ENCODE data around the gene SLC9A9.

SLC9A9 gene

GRCh38 chr3:143218166-143218835 is 630.0 kb downstream of the SLC9A9 start:
- DNase-seq (ENCODE audit: low read depth, low spot score): no peak

DNA sequence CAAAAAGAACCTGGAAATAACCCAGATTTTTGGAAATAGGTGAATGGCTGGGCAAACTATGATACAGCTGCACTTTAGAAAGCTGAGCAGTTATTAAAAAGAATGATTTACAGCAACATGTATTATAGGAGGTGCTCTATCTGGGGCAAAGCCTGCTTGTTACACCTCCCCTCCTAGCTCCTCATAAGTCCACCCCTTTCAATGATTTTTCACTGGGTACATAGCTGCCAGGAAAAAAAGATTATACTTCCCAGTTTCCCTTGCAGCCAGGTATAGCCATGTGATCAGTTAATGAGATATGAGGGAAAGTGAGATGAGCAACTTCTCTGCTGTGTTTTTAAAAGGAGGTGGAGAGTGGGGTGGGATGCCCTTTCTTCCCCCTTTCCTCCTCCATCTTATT is 631.0 kb downstream of the SLC9A9 start:
- DNase-seq (ENCODE audit: low read depth, low spot score): no peak

DNA sequence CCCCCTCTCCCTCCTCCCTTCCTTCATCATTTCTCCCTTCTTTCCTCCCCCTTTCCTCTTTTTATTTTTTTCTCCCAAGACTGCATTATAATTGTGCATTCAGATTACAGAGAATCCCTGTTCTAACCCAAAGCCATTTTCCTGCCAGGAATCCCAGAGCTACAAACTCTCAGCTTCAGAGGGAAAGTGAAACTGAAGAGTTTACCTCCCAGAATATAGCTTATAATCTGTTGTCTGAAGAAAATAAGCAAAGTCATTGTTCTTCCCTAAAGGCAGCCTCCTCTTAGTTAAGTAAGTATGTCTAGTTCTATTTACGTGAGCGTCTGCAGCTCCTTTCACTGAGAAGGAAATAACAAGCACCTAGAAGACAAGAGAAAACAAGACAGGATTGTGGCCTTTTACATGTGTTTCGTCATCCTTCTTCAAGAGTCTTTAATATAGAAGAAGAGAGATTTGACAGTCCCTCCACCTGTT is 631.5 kb downstream of the SLC9A9 start:
- no peak for DNase-seq (ENCODE audit: low read depth, low spot score)

Measured in brain pericyte (primary cell).